NCI-H446 (cell line): ENCODE data around the gene CD8A.

Experiments
- DNase-seq, 2 experiments: peaks; one replicate each; lab custom pipeline; 2025; lab: John Stamatoyannopoulos, UW

CD8A gene

DNA sequence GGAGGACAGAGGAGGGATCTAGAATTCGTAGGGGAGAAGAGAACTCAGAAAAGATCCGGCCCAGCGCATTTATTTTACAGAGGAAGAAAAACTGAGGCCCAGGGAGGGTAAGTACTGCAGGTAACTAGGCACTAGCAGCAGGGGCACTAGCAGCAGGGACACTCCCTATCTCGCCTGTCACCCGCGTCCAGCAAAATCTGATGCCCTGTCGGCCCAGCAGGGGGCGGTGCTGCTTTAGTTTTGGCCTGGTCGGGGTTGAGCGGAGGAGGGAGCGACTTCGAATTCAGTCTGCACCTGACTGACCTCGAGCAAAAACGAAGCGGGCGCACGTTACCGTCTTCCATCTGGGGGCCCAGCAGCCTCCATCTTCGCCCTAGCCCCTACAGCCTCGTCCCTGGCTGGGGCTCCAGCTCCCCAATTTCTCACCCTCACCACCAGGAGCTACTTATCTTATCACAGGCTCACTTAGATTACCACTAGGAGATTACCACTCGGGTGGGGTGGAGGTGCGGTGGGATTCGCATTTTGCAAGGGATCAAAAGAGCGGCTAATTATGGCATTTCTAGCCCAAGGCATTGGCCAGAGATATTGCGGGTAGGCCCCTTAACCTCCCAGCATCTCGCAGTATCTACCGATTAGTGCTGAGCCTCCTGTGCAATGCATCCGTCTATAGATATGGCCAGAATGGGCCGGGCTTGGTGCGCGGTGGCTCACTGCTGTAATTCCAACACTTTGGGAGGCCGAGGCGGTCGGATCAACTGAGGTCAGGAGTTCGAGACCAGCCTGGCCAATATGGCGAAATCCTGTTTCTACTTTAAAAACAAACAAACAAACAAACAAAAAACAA, 17.8 kb upstream of the CD8A start:
- DNase-seq = peak; percentile 6 to 79

DNA sequence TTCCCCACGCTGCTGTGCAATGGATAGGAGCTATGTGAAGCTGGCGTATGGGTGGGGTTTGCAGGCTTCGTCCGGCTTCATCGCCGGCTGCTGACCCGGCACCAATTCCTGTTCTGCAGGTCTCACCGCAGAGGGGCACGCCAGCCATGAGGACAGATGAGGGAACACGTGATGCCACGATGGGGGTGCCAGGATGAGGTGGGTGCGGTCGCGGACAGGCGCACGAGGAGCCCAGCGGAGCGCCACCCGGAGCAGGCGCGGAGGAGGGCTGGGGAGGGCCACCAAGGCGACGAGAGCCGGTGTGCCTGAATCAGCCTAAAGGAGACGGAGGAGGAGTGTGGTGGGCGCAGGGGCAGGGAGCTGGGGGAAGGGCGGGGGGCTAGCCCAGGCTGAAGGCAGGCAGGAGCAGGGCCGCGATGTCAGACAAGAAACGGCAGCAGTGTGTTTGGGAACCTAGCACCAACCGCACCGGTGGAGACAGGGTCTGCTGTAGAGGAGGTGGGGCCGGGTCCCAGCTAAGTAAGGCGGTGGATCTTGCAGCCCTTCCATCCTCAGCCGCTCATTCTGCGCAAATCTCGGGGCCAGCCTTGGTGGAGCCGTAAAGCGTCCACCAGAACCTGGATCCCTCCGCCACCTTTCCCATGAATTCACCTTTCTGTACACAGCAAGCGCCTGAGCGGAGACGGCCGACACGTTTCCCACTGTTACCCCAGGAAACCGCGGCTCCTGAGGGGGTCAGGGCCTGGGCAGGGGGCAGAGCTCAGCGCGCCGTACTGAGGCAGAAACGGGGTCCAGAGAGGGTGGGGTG, 17.0 kb upstream of the CD8A start:
- no peak for DNase-seq

DNA sequence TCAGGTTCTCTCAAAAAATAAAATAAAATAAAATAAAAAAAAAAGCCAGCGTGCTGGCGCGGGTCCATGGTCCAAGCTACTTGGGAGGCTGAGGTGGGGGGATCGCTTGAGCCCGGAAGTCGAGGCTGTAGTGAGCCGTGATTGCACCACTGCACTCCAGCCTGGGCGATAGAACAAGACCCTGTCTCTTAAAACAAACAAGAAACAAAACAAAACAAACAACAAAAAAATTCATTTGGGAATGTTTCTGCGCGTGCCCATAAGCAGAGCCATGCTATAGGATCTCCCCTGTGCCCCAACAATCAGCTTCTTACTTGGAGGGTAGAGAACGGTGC, 16.4 kb upstream of the CD8A start:
- DNase-seq = no peak

DNA sequence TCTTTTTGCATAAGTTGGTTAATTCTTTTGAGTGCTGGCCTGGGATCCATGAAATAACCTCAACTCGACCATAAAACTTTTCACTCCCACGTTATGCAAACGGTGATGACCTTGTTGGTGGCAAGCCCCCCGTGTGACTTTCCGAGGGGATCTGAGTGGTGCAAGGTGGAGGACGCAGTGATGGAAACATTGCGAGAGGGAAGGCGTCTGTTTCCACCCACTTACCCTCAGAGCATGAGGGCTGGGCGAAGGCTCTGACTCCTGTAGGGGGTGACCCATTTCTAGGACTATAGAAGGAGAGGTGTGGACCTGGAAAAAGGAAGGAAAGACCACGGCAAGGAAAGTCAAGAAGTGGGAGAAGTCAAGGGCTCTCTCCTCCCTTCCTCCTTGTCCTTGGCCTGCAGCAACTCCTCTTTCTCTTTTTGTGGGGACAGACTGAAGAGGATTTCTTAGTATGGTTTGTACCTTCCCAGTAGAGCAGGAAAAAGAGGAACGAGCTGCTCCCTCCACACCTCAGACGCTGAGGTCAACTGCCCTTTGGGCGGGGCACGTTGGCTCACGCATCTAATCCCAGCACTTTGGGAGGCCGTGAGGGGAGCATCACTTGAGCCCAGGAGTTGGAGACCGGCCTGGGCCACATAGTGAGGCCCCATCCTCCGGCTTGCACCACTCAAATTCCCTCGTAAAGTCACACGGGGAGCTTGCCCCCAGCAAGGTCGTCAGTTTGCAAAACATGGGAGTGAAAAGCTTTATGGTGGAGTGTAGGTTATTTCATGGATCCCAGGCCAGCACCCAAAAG, 15.5 kb upstream of the CD8A start:
- DNase-seq = no peak

DNA sequence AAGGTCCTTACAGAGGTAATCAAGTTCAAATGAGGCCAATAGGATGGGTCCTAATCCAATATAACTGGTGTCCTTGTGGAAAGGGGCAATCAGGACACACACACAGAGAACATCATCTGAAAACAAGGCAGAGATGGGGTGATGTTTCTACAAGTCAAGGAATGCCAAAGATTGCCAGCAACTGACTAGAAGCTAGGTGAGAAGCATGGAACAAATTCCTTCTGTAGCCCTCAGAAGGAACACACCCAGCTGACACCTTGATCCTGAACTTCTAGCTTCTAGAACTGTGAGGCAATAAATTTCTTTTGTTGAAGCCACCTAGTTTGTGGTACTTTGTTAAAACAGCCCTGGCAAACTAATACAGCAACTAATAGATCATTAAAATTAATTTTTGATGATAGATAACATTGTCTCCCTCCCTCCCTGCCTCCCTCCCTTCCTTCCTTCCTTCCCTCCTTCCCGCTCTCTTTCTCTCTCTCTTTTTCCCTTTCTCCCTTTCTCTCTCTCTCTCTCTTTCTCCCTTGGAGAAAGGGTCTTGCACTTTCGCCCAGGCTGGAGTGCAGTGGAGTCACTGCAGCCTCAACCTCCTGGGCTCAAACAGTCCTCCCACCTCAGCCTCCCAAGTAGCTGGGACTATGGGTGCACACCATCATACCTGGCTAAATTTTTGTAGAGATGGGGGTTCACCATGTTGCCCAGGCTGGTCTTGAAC, 10.3 kb upstream of the CD8A start:
- no peak for DNase-seq

DNA sequence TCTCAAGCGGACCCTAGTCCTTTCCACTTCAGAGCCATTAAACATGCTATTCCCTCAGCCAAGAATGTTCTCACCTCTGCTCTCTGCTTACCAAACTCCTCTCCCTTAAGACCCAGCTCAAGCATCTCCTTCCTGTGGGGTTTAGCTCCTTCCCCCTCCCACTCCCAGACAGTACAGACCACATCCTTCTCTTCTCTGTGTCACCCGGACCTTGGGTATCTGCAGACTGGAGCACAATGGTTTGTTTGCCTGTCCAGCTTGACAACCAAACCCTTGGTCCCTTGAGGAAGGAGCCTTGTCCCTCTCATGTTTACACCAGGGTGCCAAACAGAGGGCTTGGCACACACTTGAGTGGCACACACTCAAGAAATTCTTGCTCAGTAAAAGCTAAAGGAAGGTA, 4.1 kb upstream of the CD8A start:
- no peak for DNase-seq

DNA sequence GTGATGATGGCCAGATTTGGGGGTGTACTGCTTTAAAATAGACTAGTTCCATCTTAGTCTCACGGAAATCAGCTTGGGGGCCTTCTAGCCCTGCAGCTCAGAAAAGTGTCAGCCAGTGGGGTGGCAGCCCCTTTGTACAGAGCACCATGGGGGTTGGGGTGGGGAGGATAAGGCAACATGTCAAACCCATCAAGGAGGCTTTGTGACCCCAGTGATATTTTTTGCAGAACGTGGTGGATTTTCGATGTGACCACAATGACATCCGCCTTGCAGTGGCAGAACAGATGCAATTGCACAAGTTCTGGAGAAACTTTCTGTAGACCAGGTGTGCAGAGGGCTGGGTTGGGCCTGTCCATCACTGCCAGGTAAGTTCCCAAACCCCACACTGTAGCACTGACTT, 3.0 kb upstream of the CD8A start:
- no peak for DNase-seq

DNA sequence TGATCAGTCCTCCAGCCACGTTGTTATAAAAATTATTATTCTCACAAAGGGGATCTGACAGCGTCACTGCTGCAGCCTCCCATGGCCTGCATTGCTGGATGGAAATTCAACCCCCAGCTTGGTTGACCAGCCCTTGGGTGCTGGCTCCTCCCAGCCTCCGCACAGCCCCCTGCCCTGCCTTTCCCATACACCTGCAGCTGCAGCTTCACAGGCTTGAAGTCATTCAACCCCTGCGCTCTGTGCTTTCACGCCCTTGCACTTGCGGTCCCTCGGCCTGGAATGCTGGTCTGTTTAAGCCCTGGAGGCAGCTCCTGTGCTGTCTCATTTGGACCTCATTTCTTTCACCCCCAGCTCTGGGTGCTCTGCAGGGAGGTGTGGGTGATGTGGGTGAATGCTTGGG, 860 bp upstream of the CD8A start:
- no peak for DNase-seq

DNA sequence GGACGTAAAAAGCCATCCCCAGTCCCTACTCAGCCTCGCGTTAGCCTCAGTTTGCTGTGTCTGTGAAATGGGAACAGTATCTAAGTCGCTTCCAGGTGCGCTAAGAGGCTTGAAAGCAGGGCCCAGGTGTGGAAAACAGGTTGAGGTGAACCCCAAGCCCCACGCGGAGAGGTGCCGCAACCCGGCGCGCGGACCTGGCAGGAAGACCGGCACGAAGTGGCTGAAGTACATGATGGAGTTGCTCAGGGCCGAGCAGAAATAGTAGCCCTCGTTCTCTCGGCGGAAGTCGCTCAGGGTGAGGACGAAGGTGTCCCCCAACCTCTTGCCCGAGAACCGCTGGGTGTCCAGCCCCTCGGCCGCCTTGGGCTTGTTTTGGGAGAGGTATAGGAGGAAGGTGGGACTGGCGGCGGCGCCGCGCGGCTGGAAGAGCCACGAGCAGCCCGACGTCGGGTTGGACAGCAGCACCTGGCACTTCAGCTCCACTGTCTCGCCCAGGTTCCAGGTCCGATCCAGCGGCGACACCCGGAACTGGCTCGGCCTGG, 508 bp downstream of the CD8A start:
- DNase-seq = no peak

DNA sequence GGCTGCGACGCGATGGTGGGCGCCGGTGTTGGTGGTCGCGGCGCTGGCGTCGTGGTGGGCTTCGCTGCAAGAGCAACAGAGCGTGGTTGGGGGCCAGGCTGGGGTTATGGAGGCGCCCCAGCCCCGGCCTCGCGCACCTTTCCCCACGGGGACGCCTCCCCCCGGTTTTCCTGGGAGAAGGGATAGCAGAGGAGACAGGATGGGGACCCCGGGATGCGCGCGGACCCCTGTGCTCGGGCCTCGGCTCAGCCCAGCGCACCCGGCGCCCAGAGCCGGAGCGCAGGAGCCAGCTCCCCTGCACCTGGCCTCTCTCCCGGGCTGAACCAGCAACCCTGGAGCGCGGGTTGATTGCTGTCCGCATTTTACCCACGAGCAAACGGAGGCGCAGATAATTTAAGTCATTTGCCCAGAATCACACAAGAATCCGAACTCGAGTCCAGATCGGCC, 1.0 kb downstream of the CD8A start:
- no peak for DNase-seq

DNA sequence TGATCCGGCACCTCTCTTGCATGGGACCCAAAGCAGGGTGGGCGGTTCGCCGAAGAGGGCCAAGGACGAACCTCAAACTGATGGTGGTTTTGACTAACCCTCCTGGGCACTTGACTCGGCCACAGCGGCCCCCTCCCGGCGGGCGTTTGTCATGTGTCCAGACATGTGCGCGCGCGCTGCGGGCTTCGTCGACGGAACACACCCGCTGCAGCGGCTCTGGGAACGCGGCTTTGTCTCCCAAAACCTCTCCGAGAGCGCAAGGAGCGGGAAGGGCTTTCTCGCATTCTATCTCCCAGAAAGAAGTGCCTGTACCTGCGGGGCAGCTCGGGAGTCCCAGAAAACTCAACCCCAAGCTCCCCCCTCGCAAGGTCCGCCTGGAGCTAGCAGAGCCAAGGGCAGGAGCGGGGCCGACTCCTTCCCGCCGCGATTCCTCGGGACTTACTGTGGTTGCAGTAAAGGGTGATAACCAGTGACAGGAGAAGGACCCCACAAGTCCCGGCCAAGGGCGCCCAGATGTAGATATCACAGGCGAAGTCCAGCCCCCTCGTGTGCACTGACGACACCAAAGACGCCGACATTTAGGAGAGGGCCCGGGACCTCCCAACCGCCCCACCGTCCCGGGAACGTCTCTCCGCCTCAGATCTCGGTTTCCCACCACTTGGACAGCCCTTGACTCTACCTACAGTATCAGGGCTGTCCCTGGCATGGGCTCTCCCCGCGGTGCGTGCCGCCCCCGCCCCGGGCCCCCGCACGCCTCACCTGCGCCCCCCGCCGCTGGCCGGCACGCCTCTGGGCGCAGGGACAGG, 1.6 kb downstream of the CD8A start:
- no peak for DNase-seq

DNA sequence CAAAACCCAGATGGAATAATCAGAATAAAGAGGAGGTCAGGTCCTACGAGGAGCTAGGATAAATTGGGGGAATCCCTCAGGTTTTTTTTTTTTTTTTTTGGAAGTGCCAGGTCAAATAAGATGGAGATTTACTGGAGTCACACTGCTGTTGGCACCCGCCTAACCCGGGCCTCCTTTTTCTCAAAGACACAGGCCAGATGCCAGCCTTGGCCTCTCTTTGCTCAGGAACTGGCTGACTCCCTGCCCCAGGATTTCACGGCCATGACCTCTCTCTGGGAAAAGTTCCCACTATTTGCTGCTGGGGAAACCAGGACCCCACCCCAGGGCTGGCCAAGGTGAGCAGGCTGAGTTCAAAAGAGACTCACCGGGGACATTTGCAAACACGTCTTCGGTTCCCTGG, 2.5 kb downstream of the CD8A start:
- DNase-seq = peak; percentile 26 to 48

DNA sequence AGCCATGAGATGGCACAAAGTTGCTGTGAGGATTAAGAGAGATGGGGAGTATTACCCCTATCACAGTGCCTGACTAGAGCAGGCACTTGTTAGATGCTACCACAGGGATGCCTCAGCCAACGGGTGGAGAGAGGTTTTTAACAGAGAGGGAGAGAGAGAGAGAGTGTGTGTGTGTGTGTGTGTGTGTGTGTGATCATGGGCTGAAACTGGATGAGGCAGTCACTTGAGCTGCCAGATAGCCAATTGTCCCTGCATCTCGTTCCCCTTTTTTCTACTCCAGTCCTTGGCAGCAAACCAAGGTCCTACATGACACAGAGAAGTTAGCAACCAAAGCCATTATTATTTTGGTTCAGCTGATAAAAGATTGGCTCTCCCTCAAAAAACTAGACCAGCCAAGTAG, 3.0 kb downstream of the CD8A start:
- peak in 1 of 2 experiments; percentile 49 for DNase-seq

DNA sequence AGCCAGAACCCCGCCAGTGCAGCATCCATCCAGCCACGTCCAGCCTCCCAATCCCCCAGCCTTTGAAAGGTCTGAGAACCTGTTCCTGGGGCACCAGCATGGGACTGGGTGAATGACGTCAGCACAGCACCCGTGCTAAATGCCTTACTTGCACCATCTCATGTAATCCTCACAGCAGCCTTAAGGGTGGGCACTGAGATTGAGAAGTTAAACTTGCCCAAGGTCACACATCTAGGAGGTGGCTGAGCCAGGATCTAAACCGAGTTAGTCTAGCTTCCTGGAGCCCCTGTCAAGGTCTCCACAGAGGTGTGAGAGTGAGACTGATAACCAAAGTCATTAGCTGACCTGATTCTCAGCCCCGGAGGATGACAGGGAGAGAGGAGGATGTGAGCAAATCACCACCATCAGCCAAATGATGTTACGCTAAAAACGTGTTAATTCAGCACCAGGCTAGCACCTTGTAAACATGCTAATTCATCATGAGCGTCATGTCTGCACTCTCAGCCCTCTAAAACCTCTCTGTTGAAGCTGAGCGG, 4.6 kb downstream of the CD8A start:
- no peak for DNase-seq

DNA sequence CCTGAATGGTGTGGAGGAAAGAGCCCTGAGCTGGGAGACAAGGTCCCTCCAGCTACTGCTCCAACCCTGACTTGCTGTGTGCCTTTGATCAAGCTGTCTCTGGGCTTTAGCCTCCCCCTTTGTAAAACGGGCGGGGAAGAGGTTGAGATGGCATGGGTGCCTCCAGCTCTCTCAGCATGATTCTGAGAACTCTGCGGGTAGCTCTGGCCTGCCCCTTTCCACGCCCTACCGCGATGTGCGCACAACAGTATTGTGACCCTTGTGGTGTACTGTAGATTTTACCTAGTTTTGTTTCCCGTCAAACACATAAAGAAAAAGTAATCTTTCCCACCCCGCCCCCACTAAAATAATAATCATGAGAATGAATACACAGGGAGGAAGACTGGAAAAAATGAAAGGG, 5.3 kb downstream of the CD8A start:
- DNase-seq = no peak

DNA sequence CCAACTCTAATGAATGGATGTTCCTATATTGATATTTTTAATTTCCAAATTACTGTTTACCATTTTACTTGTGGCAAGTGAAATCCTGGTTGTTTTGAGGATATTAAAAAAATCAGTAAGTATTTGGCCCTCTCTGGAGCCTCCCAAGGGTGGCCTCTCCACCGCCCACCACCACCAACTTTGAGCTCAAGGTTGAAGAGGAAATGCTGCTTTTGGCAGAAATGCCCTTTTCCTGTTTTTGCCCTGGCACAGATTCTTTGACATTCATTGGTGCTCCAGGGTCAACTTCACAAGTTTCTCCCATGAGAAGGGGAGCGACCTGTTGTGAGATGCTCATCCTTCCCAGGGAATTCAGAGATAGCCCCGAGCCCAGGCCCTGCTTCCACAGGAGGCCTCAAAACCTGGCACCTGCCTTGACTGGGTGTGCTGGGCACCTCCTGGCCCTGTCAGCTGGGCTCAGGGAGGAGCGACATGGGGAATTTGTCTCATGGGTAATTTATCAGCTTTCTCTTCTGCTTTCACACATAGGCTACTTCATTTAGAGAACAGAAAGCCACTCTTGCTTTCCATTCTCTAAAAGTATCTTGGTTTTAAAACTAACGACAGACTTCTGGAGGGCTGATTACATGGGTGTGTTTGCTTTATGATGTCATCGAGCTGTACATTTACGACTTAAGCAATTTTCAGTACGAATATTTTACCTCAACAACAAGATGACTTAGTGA, 6.9 kb downstream of the CD8A start:
- DNase-seq = no peak

DNA sequence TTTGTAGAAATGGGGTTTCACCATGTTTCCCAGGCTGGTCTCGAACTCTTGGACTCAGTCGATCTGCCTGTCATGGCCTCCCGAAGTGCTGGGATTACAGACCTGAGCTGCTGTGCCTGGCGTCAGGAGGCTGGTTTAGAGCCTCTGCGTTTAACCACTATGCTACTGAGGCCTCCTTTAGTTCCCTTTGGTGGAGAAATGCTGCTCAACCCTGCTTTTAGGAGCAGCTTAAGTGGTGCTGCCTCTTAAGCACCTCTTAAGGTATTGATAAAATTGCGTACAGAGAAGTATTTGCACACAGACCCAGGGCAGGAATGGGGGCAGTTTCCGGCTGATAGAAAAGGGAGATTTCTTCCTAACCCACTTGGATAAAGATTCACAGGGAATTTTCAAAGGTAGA, 8.0 kb downstream of the CD8A start:
- no peak for DNase-seq

DNA sequence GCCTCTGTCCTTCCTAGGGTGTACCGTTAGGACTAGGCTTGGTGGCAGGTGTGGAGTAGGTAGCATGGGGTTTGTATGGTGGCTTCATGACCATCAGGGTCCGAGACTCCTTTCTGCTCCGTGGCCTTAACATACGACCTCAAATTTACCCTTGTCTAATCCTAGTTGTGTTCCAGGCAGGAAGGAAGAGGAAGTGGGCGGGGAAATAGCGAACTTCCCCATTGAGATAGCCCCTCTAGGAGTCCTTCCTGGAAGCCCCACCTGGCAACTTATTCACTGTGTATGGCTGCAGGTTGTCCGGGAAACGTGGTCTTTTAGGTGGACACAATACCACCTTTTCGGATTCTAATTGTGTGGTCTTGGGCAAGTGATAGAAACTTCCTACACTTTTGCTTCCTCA, 9.3 kb downstream of the CD8A start:
- no peak for DNase-seq

DNA sequence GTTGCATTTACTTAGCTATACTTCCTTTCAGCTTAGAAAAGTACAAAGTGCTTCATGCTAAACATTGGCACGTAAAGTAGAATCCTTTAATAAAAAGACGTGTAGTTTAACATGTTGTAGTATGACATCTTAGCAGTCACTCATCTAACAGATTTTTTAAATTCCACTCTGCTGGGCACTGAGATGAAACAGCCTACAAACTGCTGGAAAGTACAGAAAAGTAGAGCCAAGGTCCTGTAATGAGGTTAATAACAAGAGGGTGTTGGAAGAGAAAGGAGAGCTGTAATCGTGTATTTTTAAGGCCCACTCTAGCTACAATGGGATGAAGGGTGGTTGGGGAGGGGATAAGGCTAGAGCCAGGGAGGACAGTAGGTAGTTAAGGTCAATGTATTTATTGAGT, 10.7 kb downstream of the CD8A start:
- DNase-seq = no peak

DNA sequence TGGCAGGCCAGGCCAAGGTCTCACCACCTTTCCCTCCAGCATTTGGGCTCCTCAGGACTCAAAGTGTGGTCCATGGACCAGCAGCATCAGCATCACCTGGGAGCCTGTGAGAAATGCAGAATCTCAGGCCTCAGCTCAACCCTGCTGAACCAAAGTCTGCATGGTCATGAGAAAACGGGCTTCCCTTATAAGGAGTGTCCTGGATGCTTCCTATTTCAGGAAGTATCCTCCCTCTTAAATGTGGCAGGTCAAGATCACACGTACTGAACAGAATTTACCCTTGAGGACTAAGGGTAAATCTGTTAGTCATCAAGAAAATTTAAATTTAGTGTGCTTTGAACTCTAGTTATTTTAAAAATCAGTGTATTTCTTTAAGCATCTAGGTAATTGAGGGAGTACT, 11.8 kb downstream of the CD8A start:
- no peak for DNase-seq
